OCI-LY1 (cell line): ENCODE results near the gene STK17B.
A peak's percentile ranks its signal among the peaks of the same experiment; 100 is the strongest.
"Not testable (repeated sequence)": the region's sequence is repeated elsewhere in the genome, so short reads cannot be mapped to it uniquely, and the experiment has no call there.

Experiments used
- H2AFZ ChIP-seq: fragments of 200-600 bp; sonication (generic), shearing (Covaris generic); 2 replicates; pipeline ENCODE4 v1.6.0; 2014; ENCODE audit warnings: antibody characterized with exemption, mild to moderate bottlenecking, low read length
- H3F3A ChIP-seq: fragments of 200-600 bp; sonication (generic), shearing (Covaris generic); 2 replicates; pipeline ENCODE4 v1.6.0; 2014; ENCODE audit warnings: mild to moderate bottlenecking, antibody characterized with exemption, low read length, moderate library complexity; ENCODE audit not compliant: insufficient read depth
- H3K27ac ChIP-seq: fragments of 200-600 bp; sonication (generic); 2 replicates; pipeline ENCODE4 v1.5.1; 2014; ENCODE audit warnings: low read length, mixed run types, mild to moderate bottlenecking, low read depth; ENCODE audit not compliant: poor library complexity, severe bottlenecking
- H3K27me3 ChIP-seq: fragments of 200-600 bp; sonication (generic); 2 replicates; pipeline ENCODE4 v1.6.0; 2014; ENCODE audit warnings: antibody characterized with exemption, mild to moderate bottlenecking, low read length, moderate library complexity; ENCODE audit not compliant: insufficient read depth
- H3K36me3 ChIP-seq: fragments of 200-600 bp; sonication (generic); 2 replicates; pipeline ENCODE4 v1.6.1; 2014; ENCODE audit warnings: mild to moderate bottlenecking, antibody characterized with exemption, low read length, moderate library complexity, mixed read lengths; ENCODE audit not compliant: insufficient read depth
- H3K4me1 ChIP-seq: fragments of 200-600 bp; sonication (generic); 2 replicates; pipeline ENCODE4 v1.5.1; 2014; ENCODE audit warnings: mild to moderate bottlenecking, low read length, moderate library complexity; ENCODE audit not compliant: insufficient read depth, severe bottlenecking
- H3K4me2 ChIP-seq: fragments of 200-600 bp; sonication (generic), shearing (Covaris generic); 2 replicates; pipeline ENCODE4 v1.6.1; 2014; ENCODE audit warnings: low read length
- H3K4me3 ChIP-seq: fragments of 200-600 bp; sonication (generic); 2 replicates; pipeline ENCODE4 v1.5.1; 2014; ENCODE audit warnings: low read length, low read depth, mild to moderate bottlenecking, mixed read lengths; ENCODE audit not compliant: poor library complexity, severe bottlenecking
- H3K79me2 ChIP-seq: fragments of 200-600 bp; shearing (Covaris generic); 2 replicates; pipeline ENCODE4 v1.6.1; 2016; ENCODE audit warnings: mixed run types, low read length, mixed read lengths; ENCODE audit not compliant: insufficient read depth
- H3K9ac ChIP-seq: fragments of 200-600 bp; sonication (generic), shearing (Covaris generic); 2 replicates; pipeline ENCODE4 v1.6.1; 2014; ENCODE audit warnings: mild to moderate bottlenecking, low read length, mixed read lengths
- H3K9me2 ChIP-seq: fragments of 200-600 bp; sonication (generic), shearing (Covaris generic); 2 replicates; pipeline ENCODE4 v1.6.1; 2014; ENCODE audit warnings: low read depth, mild to moderate bottlenecking, low read length, mixed read lengths
- H3K9me3 ChIP-seq: fragments of 200-600 bp; shearing (Covaris generic); 2 replicates; pipeline ENCODE4 v1.6.1; 2014; ENCODE audit warnings: low read length, mixed read lengths
- H4K20me1 ChIP-seq: fragments of 200-600 bp; sonication (generic), shearing (Covaris generic); 2 replicates; pipeline ENCODE4 v1.6.0; 2016; ENCODE audit warnings: mild to moderate bottlenecking, low read length; ENCODE audit not compliant: insufficient read depth
- CTCF ChIP-seq: fragments of 200-600 bp; sonication (generic), shearing (Covaris generic); IDR thresholded peaks from 2 replicates; pipeline ENCODE4 v1.5.1; 2017; ENCODE audit warnings: mild to moderate bottlenecking, antibody characterized with exemption, low read length, moderate library complexity, mixed read lengths
- EZH2 ChIP-seq: fragments of 200-600 bp; sonication (generic), shearing (Covaris generic); IDR thresholded peaks from 2 replicates; pipeline ENCODE4 v1.8.0; 2017; ENCODE audit warnings: borderline replicate concordance, mixed run types, mild to moderate bottlenecking, antibody characterized with exemption, low read length, moderate library complexity, mixed read lengths

The STK17B gene

GRCh38 chr2:196195302-196195701, 23.9 kb upstream of the STK17B start:
- H3K27ac ChIP-seq: no peak overlapping the region
- TF ChIP-seq CTCF (no peak), EZH2 (no peak)
- peak overlapping the region; percentile 12; the same call in 1 of the 2 replicates for H3K4me2 ChIP-seq

GRCh38 chr2:196191541-196191940, 20.2 kb upstream of the STK17B start:
- Histone ChIP-seq H3K4me2 (no peak overlapping the region), H3K79me2 (no peaks in the 10 kb centered on the region), H3K4me3 (no peak overlapping the region), H3K9ac (no peak overlapping the region), H4K20me1 (no peaks in the 10 kb centered on the region), H3K4me1 (peaks cover 44% of the 10 kb centered on the region), H3K27ac (no peak overlapping the region), H3K36me3 (no peaks in the 10 kb centered on the region), H3K27me3 (no peaks in the 10 kb centered on the region), H3K9me2 (no peaks in the 10 kb centered on the region), H3K9me3 (no peaks in the 10 kb centered on the region), H3F3A (no peaks in the 10 kb centered on the region), H2AFZ (peak overlapping the region; percentile 58; the same call in 1 of the 2 replicates)
- TF ChIP-seq EZH2 (no peak), CTCF (no peak)

More at GRCh38 chr2:196195302-196195701, 23.9 kb upstream of the STK17B start:
- H2AFZ ChIP-seq: peak overlapping the region; percentile 94; the same call in 1 of the 2 replicates
- peaks cover 21% of the 10 kb centered on the region for H3K4me1 ChIP-seq
- no peaks in the 10 kb centered on the region for H3K9me3 ChIP-seq
- H3F3A ChIP-seq: no peaks in the 10 kb centered on the region
- no peaks in the 10 kb centered on the region for H4K20me1 ChIP-seq
- no peak overlapping the region for H3K9ac ChIP-seq
- no peak overlapping the region for H3K4me3 ChIP-seq
- no peaks in the 10 kb centered on the region for H3K79me2 ChIP-seq
- H3K36me3 ChIP-seq: no peaks in the 10 kb centered on the region
- H3K9me2 ChIP-seq: no peaks in the 10 kb centered on the region
- H3K27me3 ChIP-seq: no peaks in the 10 kb centered on the region

- Histone ChIP-seq H4K20me1 (no peaks in the 10 kb centered on the region), H3K36me3 (no peaks in the 10 kb centered on the region), H3K4me3 (no peak overlapping the region), H3K79me2 (no peaks in the 10 kb centered on the region), H3K9ac (no peak overlapping the region), H3K9me2 (no peaks in the 10 kb centered on the region), H3K27me3 (no peaks in the 10 kb centered on the region), H3F3A (no peaks in the 10 kb centered on the region), H3K4me1 (peaks cover 52% of the 10 kb centered on the region), H3K4me2 (peak overlapping the region; percentile 20; the same call in 1 of the 2 replicates), H3K9me3 (no peaks in the 10 kb centered on the region), H3K27ac (peak overlapping the region; percentile 91), H2AFZ (no peak overlapping the region)
- TF ChIP-seq EZH2 (no peak), CTCF (no peak)
Observed at GRCh38 chr2:196187898-196188458, 16.6 kb upstream of the STK17B start.

DNA sequence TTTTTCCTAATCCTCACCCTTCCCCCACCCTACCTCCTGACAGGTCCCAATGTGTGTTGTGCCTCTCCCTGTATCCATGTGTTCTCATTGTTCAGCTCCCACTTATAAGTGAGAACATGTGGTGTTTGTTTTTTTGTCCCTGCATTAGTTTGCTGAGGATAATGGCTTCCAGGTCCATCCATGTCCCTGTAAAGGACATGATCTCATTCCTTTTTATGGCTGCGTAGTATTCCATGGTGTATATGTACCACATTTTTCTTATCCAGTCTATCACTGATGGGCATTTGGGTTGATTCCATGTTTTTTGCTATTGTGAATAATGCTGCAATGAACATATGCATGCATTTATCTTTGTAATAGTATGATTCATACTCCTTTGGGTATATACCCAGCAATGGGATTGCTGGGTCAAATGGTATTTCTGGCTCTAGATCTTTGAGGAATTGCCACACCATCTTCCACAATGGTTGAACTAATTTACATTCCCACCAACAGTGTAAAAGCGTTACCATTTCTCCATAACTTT, 15.9 kb upstream of the STK17B start:
- not testable (repeated sequence) for H4K20me1 ChIP-seq, H3K79me2 ChIP-seq, H3K9ac ChIP-seq, H3F3A ChIP-seq, H3K9me3 ChIP-seq, H3K9me2 ChIP-seq, H3K36me3 ChIP-seq, H3K4me3 ChIP-seq, H3K27me3 ChIP-seq, H2AFZ ChIP-seq, H3K4me2 ChIP-seq
- H3K4me1 ChIP-seq: peaks cover 59% of the 10 kb centered on the region
- H3K27ac ChIP-seq: peak overlapping the region; percentile 91
